ENCODE measurements around the gene SLC12A8.
A peak's percentile ranks its signal among the peaks of the same experiment; 100 is the strongest.

SLC12A8 gene

DNA sequence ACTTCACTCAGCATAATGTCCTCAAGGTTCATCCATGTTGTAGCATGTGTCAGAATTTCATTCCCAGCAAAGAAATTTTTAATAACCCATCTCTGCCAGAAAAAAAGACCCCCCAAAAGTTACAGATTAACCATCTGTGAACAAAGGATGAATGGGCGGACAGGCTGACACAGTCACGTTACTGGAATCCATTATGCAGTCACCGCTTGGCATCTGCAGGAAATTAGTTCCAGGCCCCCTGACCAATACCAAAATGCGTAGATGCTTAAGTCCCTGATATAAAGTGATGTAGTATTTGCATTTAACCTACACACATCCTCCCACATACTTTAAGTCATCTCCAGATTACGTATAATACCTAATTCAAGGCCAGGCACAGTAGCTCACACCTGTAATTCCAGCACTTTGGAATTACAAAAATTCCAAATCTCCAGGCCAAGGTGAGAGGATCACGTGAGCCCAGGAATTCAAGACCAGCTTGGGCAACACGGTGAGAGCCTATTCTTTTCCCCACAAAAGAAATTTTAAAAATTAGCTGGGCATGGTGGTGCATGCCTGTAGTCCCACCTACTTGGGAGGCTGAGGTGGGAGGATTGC lies 1.5 kb upstream of the SLC12A8 start:
- DNase-seq, result no peak

DNA sequence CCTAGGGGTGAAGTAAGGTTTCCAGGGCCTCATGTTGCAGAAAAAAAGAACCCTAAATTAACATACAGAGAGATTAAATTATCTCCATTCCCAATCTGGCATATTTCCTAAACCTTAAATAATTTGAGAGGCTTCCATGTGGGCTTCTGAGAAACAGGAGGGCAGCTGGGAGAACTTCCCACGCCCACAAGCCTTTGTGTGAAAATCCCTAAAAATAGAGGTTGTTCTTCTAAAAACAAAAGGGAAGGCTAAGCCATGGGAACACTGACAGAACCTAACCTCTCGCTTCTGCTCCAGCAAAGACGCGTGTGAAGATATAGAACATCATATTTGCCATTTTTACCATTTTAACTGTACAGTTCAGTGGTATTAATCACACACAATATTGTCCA lies 812 bp upstream of the SLC12A8 start:
- no peak for DNase-seq

- no peak for DNase-seq
These were observed 448 bp downstream of the SLC12A8 start for GRCh38 chr3:125212091-125212508.

DNA sequence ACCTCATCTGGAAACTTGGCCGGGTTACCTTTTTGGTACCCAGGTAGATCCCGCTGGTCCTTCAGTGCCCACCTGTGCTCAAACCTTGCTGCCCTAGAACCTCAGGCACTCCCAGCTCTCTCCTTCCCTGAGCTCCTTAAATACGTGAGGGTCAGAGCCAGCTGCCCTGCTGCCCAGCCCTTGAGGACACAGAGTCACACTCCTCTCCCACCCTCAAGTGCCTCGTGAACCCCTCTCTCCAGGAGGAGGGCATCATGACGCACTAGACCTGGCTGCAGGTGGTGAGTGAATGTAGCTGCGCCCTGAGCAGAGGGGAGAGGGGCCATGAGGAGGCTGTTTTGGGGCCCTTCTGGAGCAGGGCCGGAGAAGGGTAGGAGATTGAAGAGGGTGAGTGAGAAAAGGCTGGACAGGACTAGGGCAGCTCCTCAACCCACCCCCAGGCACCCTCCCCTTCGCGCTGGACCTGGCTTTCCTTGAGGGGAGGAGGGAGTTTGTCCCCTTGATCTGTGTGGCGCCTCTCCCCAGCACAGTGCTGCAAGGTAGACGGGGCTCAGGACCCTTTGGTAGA lies 941 bp downstream of the SLC12A8 start:
- no peak for DNase-seq

- no peak for DNase-seq
These were observed 4.5 kb downstream of the SLC12A8 start for GRCh38 chr3:125207949-125208568.

- no peak for DNase-seq
These were observed 5.0 kb downstream of the SLC12A8 start for GRCh38 chr3:125207507-125207906.

DNA sequence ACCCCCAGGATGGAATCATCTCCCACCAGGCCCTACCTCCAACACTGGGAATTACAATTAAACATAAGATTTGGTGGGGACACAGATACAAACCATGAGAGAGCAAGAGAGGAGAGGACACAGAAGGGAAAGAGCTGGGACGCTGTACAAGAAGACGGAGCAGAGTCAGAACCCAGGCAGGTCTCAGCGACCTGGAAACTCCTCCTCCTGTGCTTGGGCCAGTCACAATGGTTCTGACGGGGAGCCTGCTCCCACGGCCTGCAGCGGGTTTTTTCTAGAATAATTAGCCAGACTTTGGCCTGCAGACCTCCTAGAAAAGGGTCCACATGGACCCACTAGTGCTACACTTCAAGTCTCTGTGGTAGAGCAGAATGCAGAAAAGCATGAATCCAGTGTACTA lies 5.6 kb downstream of the SLC12A8 start:
- no peak for DNase-seq

- no peak for DNase-seq
These were observed 8.8 kb downstream of the SLC12A8 start for GRCh38 chr3:125203731-125204130.

GRCh38 chr3:125202197-125202596 lies 10.4 kb downstream of the SLC12A8 start:
- DNase-seq, result no peak

- DNase-seq, result no peak
These were observed 11.8 kb downstream of the SLC12A8 start for GRCh38 chr3:125200731-125201139.

GRCh38 chr3:125194849-125195601 lies 17.5 kb downstream of the SLC12A8 start:
- peak; percentile 73 for DNase-seq

- no peak for DNase-seq
These were observed 18.3 kb downstream of the SLC12A8 start for GRCh38 chr3:125194061-125194848.

- no peak for DNase-seq
These were observed 20.1 kb downstream of the SLC12A8 start for GRCh38 chr3:125192190-125193035.

- no peak for DNase-seq
These were observed 20.8 kb downstream of the SLC12A8 start for GRCh38 chr3:125191730-125192129.

DNA sequence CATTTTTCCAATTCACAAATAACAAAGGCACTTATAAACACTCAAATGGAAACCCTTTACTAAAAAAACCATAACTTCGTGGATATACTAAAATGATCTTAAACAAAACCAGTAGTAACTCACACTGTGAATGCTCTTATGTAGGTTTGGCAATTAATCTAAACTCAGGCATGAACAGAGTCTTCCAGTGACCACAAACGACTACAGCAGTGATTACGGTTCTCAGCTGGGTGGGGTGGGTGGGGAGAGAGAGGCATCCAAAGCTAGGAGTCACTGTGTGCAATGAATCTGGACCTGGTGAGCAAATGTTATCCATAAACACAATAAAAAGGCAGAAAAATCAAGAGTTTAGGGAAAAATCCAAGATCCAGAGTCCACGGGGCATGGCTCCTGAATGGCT lies 21.3 kb downstream of the SLC12A8 start:
- DNase-seq, result no peak

DNA sequence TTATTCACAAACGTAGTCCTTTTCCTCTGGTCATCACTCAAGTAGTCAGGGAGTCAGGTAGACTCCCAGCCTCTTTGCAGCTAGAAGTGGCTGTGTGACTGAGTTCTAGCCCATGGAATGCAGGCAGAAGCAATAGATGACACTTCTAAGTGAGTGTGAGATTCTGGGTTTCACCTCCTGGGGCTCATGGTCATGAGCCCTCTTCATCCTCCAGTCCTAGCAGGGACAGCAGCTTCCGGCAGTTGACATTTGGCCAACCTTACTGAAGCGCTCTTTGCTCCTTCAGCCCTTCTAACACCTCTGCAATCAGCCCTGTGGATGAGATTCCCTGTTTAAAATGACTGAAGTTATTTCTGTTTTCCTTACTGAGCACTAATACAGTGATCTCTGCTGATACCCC lies 21.8 kb downstream of the SLC12A8 start:
- DNase-seq, result no peak

DNA sequence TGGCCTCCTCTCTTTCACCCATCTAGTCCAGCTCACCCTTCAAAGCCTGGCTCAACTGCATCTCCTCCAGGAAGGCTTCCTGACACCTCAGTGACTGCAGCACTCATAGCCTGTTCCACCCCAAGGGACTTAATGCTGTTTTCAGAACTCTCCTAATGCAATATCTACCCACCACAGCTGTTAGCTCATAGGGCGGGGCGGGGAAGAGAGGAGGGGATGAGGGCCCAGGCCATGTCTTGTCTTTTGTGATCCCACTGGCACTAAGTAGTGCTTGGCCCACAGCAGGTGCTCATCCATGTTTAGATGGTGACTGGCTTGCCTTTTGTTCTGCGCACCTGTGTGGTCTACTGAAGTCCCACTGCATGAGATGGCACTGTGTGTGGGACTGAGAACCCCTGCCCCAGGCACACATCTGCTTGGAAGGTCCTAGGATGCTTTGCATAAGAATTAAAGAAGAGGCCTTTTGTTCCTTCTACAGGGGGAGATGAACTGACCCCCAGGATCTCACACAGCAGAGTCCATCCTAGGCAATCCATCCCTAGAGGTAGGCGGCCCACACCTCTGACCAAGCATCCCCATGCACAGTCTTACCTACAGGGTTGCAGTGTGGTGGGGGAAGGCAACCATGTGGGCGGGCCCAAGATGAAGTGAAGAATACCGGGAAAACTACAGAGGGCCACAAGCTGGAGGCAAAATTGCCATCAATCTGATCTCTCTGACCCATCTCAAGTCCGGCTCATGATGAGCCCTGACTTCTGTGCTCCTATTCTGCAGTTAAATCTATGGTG lies 23.0 kb downstream of the SLC12A8 start:
- no peak for DNase-seq

- DNase-seq, result no peak
These were observed 23.6 kb downstream of the SLC12A8 start for GRCh38 chr3:125188955-125189354.

GRCh38 chr3:125187599-125187910 lies 25.0 kb downstream of the SLC12A8 start:
- DNase-seq, result no peak

- no peak for DNase-seq
These were observed 25.5 kb downstream of the SLC12A8 start for GRCh38 chr3:125186800-125187598.

Measured in right forelimb (tissue), 1 donor.